GM18507 (cell line): ENCODE measurements around the gene PDGFD.

ENCODE experiments used
- DNase-seq: peaks from one replicate; pipeline ENCODE4 v3.0.0; 2011; ENCODE audit warnings: low read depth; ENCODE audit not compliant: insufficient read length; ENCODE audit errors: extremely low spot score
- FAIRE-seq: peaks from 2 replicates; lab custom pipeline; 2011; peaks lifted over from hg19 to GRCh38; lab: Jason Lieb, UNC

The PDGFD gene

GRCh38 chr11:103903621-103904323, 260.2 kb downstream of the PDGFD start:
- peak; percentile 95 for FAIRE-seq

GRCh38 chr11:103902994-103903393, 261.0 kb downstream of the PDGFD start:
- FAIRE-seq (peak; percentile 38), DNase-seq (no peak)

More at GRCh38 chr11:103903621-103904323, 260.2 kb downstream of the PDGFD start:
- no peak for DNase-seq

- no peak for FAIRE-seq
Observed at GRCh38 chr11:103901656-103902055, 262.3 kb downstream of the PDGFD start.

GRCh38 chr11:103898577-103899336, 265.2 kb downstream of the PDGFD start:
- DNase-seq: no peak

More at GRCh38 chr11:103901656-103902055, 262.3 kb downstream of the PDGFD start:
- no peak for DNase-seq

GRCh38 chr11:103898065-103898464, 265.9 kb downstream of the PDGFD start:
- FAIRE-seq (peak; percentile 87), DNase-seq (no peak)

More at GRCh38 chr11:103898577-103899336, 265.2 kb downstream of the PDGFD start:
- peak; percentile 92 for FAIRE-seq

GRCh38 chr11:103897160-103897936, 266.6 kb downstream of the PDGFD start:
- FAIRE-seq (peak; percentile 60), DNase-seq (no peak)

- FAIRE-seq: no peak
- DNase-seq: no peak
Observed at GRCh38 chr11:103895106-103895505, 268.8 kb downstream of the PDGFD start.

- FAIRE-seq (no peak), DNase-seq (no peak)
Observed at GRCh38 chr11:103894673-103895072, 269.3 kb downstream of the PDGFD start.

- DNase-seq: no peak
- FAIRE-seq: no peak
Observed at GRCh38 chr11:103894034-103894433, 269.9 kb downstream of the PDGFD start.

GRCh38 chr11:103893371-103893770, 270.6 kb downstream of the PDGFD start:
- DNase-seq (no peak), FAIRE-seq (no peak)

GRCh38 chr11:103892603-103893002, 271.3 kb downstream of the PDGFD start:
- DNase-seq (no peak), FAIRE-seq (no peak)

GRCh38 chr11:103890654-103891053, 273.3 kb downstream of the PDGFD start:
- FAIRE-seq (no peak), DNase-seq (no peak)

GRCh38 chr11:103889679-103890078, 274.3 kb downstream of the PDGFD start:
- FAIRE-seq (no peak), DNase-seq (no peak)

- DNase-seq: no peak
- FAIRE-seq: no peak
Observed at GRCh38 chr11:103888541-103888951, 275.4 kb downstream of the PDGFD start.

- FAIRE-seq (no peak), DNase-seq (no peak)
Observed at GRCh38 chr11:103887001-103887658, 276.8 kb downstream of the PDGFD start.

- DNase-seq: no peak
- no peak for FAIRE-seq
Observed at GRCh38 chr11:103883856-103884255, 280.1 kb downstream of the PDGFD start.

GRCh38 chr11:103883291-103883690, 280.7 kb downstream of the PDGFD start:
- no peak for FAIRE-seq
- DNase-seq: no peak

- DNase-seq: no peak
- no peak for FAIRE-seq
Observed at GRCh38 chr11:103881584-103881983, 282.4 kb downstream of the PDGFD start.

- DNase-seq (no peak), FAIRE-seq (no peak)
Observed at GRCh38 chr11:103880968-103881367, 283.0 kb downstream of the PDGFD start.

GRCh38 chr11:103878646-103879045, 285.3 kb downstream of the PDGFD start:
- no peak for FAIRE-seq
- DNase-seq: no peak
